CD4-positive, alpha-beta T cell treated with Interleukin-10 for 1 hour (primary cell): ENCODE data around the gene MYD88.
"Not testable (repeated sequence)": the region's sequence is repeated elsewhere in the genome, so short reads cannot be mapped to it uniquely, and the experiment has no call there.

Source experiments
- DNase-seq: peaks from one replicate; pipeline ENCODE4 v3.0.0-alpha.2; 2020

Gene MYD88

DNA sequence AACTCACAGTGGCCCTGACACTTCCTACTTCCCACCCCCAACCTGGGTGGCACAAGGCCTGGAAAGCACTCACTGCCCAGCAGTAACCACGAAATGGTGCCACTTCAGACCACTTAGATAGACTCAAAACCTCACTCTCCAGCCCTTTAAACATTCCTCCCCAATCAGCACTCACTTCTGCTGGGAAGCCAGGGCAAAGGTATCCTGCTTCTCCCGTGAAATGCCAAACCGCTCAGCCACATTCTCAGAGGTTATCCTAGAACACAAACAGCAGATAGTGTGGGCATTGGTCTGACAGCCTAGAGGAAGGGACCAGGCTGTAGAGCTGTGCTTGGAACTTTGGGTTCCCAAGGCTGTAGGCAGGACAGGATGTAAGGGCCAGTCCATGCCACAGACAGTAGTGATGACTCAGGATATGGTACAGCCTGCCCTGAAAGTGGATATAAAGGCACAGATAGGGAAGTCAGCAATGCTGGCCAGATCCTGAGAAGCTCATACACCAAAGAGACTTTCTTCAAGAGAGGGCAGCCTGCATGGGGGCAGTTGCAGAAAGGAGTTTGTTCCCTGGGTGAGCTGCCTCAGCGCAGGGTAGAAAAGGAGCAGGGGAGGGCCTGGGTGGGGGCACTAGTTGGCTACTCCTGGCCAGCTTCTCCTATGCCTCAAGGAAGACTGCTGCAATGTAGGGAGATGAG lies 10.7 kb upstream of the MYD88 start:
- DNase-seq: no peak

DNA sequence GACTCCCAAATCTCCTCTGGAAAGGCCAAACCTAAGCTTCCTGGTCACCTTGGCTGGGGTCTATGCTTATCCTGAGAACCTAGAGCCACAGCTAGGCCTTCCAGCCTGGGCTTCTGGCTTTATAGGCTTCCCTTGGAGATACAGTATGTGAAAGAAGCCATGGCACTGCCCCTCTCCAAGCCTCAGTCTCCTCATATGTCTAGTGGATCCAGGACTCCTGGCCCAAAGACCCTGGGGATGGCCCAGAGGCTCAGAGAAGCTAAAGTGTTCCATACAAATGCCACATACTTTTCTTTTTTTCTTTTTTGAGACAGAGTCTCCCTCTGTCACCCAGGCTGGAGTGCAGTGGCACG lies 10.2 kb upstream of the MYD88 start:
- no peak for DNase-seq

DNA sequence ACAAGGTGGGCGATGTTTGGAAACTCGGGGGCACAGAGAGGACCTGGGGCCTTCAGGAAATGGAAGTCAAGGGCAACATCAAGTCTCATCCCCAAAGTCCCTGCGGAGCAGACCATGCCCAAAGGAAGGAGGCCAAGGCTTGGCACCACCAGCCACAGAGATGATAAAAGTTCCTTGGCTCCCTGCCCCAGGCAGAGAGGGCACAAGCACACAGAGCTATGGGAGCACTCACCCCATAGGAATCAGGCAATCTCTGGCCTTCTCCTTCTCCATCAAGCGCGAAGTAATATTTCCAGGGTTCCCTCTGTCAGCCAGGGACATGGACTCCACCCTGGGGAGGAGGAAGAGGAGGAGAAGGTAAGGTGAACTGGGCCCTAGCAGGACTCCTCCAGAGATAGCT lies 9.4 kb upstream of the MYD88 start:
- no peak for DNase-seq

DNA sequence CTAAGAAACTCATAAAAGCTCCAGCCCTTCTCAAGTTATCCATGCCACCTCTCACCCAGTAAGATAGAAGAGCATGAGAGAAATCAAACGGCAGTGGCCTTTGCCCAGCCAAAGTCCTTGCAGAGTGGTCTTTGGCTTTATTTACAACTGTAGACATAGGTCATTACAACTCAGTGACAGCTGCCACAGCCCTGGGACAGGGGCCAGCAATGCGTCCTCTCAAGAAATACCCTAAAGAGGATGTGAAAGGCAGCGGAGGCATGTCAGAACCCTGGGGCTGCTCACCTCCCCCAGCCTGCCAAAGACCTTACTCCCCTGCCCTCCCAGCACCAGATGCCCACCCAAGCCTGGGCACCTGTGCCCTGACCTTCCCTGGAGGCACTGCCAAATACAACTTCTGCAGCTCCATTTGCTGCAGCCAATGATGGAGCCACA lies 7.8 kb upstream of the MYD88 start:
- no peak for DNase-seq

DNA sequence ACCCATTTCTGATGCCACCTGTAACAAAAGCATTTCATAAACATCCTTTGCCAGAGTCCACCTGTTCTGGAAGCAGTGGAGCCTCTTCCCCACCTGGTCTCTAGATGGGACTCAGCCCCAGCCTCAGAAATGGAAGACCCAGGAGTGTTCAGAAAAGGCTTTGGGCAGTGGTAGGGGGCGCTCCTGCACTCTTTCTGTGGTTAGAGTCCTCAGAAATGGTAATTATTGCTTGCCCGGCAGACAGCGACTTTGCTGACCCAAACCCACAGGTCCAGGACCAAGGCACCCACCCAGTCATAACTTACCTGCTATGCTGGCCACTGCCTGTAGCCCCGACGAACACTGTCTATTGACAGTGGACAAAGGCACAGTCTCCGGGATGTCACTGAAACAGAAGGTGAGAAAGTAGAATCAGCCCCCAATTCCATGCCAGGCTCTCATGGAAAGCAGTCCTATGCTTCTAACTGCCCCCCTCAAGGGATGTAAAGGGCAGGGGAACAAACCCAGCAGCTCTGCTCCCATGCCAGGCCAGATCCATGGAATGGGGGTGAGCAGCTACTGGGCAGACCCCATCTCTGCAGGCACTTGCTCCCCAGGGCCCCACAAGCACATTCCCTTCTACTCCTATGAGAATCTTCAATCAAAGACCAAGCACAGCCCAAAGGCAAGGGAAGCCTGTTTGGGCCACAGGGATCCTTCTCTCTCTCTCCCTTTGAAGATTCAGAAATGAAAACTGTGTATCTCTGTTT lies 6.7 kb upstream of the MYD88 start:
- peak; percentile 40 for DNase-seq

DNA sequence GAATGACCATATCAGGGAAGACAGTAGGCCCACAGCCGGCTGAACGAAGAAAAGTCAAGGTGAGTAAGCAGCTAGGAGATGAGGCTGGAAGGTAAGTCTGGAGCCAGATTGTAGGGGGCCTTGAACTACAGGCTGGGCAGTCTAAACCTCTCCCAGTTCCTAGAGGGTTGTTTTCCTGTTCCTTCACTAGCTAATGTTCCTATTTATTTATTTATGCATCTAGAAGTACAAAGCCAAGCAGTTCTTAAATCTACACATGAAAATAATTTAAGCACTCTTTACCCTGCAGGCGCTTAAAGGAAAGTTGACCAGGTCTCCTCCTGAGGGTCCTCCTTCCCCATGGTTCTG lies 5.3 kb upstream of the MYD88 start:
- DNase-seq: no peak

DNA sequence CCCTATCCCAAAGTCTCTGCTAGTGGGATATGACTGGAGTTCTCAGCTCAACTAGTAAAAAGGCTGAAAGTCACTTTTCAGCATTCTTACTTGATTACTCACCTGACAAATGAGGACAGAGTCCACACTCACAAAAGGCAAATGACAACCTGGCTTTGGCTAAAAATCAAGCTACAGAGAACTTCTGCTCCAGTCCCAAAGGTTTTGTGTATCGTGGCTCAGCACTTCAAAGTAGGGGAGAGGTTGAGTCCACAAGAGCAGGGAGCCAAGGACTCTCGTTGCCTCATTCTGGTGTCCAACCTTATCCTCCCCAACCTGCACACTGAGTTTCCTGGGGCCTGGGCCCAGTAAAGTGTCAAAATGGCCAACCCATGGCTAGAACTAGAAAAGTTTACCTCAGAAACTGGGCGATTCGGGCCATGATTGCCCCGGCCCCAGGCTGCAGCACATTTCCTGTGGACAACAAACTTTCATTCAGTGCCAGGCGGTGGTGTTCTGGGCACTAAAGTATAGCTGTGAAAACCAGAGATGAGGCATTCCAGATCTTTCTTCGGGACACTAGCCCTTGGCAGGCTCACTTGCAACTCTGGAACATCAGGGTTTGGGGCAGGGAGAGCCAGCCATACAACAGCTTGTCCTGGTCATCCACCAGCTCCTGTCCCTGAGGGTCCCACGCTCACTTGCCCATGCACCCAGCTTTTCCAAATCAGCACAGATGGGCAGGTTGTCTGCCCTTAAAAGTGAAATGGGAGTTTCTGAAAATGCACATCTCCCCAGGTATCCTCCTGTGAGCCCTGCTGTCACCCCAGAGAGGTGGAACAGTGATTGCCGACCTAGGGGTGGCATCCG lies 4.7 kb upstream of the MYD88 start:
- DNase-seq: no peak

DNA sequence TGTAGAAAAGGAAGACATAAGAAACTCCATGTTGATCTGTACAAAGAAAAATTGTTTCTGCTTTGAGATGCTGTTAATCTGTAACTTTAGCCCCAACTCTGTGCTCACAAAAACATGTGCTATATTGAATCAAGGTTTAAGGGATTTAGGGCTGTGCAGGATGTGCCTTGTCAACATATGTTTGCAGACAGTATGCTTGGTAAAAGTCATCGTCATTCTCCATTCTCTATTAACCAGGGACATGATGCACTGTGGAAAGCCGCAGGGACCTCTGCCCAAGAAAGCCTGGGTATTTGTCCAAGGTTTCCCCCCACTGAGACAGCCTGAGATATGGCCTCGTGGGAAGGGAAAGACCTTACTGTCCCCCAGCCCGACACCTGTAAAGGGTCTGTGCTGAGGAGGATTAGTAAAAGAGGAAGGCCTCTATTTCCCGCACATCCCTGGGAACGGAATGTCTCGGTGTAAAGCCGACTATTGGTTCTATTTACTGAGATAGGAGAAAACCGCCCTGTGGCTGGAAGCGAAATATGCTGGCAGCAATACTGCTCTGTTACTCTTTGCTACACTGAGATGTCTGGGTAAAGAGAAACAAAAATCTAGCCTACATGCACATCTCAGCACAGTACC lies 3.8 kb upstream of the MYD88 start:
- not testable (repeated sequence) for DNase-seq

DNA sequence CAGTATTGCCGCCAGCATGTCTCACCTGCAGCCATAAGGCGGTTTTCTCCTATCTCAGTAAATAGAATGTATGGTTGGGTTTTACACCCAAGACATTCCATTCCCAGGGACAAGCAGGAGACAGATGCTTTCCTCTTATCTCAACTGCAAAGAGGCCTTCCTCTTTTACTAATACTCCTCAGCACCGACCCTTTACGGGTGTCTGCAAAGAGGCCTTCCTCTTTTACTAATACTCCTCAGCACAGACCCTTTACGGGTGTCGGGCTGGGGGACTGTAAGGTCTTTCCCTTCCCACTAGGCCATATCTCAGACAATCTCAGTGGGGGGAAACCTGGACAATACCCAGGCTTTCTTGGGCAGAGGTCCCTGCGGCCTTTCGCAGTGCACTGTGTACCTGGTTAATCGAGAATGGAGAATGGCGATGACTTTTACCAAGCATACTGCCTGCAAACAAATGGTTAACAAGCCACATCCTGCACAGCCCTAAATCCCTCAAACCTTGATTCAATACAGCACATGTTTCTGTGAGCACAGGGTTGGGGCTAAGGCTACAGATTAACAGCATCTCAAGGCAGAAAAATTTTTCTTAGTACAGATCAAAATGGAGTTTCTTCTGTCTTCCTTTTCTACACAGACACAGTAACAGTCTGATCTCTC lies 2.7 kb upstream of the MYD88 start:
- DNase-seq: peak; percentile 50

DNA sequence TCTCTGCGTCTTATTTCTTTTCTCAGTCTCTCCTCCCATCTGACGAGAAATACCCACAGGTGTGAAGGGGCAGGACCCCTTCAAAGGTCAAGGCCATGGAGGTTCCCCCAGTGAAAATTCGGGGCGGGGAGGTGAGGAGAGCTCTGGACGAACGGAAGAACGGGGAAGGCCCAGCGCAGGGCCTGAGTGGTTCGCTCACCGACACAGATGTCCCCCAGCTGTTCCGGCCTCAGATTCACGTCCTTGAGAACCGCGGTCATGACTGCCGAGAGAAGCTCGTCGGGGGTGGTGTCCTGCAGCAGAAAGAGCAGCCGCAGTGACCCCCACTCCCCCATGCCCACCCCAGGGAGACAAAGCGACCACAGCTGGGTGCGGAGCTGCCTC lies 2.1 kb upstream of the MYD88 start:
- peak; percentile 21 for DNase-seq

DNA sequence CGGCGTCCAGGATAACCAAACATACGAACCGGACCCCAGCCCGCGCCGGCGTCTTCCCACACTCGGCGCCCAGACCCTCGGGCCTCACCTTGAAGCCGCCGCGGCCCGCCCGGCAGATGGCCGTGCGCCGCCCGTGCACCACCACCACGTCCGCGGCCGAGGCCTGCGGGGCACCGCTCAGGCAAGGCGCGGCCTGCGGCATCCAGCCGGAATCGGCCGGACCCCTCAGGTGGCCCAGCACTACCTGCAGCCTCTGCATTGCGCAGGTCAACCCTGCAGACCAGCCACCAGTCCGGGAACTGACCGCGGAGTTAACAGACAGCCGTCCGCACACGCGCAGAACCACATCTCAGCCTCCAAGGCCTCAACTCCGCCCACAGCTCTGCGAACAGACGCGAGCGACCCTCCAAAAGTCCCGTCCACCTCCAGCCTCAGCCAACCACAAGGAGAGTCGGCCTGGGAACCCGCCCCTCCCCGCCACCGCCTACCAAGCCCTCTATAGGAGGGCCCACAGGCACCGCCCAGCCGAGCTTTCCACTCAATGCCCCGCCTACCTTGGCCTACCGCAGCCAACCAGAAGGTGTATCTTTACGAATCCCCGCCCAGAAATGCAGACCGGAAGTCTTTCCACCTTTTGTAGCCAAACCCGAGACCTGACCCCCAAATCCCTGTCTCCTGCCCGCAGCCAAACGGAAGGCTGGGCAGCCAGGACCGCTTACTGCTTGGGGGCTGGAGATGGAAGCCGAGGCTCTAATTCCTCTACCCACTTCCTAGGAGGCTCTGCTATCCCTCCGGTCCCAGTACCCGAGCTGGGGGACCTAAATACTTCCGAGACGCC lies 1.5 kb upstream of the MYD88 start, which contains the start of gene ACAA1:
ACAA1 (minus strand) TSS at position 351 of the 838 bp plus-strand sequence; CDS start at position 259, 92 bp downstream.
- DNase-seq: peak; percentile 98

DNA sequence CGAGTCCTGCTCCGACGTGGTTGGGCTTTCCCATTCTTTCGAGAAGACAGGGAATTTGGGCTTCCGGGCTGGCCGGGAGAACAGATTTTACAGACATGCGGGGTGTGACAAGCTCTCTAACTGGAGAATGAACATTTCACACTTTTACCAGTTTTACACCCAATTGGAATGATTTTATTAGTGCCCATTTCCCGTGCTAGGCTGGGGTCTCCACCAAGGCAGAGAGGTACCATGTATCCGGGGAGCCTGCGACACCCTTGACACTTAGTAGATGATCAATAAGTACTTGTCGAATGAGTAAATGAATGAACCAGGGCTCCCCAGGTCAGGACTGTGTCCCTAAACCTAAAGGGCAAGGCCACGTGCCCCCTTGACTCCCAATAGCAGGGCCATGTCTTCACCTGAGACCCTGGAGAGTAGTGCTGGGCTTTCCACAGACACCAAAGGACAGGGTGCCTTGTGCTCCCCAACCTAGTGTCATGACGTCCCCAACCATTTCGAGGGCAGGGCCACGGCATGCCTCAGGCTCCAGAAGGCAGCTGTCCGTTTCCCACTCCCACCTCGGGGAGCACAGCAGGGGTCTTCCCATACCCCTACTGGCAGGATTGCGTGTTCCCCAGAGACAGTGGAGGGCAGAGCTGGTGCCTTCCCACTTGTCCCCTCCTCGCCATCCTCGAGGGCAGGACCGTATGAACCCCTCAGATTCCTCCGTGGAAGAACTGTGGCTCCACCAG lies 679 bp upstream of the MYD88 start:
- peak; percentile 28 for DNase-seq

DNA sequence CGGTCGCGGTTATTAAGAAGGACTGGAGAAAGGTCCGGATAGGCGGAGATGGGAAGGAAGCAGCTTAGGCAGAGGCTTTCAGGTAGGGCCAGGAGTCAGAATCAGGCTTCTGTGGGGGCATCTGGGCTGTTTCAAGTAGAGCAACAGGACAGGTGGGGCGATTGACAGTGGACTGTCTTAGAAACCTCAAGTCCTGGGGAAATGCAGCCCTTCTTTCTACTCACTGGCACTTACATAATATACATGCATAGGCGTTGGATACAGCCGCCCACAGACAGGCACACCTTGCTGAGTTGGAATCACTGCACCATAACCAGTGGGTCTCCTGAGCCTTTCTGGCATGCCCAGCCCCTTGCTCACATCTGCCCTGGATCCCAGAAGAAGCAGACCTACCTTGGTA lies 730 bp downstream of the MYD88 start:
- DNase-seq: no peak

DNA sequence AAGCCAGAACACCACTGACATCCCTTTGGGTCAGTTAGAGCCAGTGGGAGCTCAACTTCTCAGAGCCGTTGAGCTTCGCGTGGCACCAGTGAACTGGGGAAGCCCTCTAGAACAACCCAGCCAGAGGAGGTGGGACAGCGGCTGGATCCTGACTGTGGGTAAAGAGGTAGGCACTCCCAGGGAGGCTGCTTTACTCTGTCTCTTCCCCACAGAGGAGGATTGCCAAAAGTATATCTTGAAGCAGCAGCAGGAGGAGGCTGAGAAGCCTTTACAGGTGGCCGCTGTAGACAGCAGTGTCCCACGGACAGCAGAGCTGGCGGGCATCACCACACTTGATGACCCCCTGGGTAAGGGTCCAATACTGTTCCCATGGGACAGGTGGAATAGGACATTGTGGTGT lies 1.2 kb downstream of the MYD88 start:
- DNase-seq: no peak

DNA sequence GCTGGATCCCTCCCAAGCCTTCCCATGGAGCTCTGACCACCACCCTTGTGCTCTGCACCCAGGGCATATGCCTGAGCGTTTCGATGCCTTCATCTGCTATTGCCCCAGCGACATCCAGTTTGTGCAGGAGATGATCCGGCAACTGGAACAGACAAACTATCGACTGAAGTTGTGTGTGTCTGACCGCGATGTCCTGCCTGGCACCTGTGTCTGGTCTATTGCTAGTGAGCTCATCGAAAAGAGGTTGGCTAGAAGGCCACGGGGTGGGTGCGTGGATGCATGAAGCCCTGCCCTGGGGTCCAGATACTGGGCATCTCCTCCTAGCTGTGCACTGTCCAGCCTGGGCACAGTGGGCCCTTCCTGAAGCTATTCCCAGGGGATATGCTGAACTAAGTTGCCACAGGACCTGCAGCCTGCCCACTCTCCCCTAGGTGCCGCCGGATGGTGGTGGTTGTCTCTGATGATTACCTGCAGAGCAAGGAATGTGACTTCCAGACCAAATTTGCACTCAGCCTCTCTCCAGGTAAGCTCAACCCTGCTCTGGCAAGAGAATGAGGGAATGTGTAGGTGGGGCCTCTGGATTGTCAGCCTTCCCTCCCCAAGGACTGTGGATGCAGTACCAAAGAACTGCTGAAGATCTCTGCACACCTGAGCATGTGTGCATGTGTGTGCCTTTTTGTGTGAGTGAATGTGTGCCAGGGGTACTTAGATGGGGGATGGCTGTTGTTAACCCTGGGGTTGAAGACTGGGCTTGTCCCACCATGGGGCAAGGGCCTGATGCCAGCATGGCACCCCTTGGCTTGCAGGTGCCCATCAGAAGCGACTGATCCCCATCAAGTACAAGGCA lies 2.1 kb downstream of the MYD88 start:
- DNase-seq: no peak

DNA sequence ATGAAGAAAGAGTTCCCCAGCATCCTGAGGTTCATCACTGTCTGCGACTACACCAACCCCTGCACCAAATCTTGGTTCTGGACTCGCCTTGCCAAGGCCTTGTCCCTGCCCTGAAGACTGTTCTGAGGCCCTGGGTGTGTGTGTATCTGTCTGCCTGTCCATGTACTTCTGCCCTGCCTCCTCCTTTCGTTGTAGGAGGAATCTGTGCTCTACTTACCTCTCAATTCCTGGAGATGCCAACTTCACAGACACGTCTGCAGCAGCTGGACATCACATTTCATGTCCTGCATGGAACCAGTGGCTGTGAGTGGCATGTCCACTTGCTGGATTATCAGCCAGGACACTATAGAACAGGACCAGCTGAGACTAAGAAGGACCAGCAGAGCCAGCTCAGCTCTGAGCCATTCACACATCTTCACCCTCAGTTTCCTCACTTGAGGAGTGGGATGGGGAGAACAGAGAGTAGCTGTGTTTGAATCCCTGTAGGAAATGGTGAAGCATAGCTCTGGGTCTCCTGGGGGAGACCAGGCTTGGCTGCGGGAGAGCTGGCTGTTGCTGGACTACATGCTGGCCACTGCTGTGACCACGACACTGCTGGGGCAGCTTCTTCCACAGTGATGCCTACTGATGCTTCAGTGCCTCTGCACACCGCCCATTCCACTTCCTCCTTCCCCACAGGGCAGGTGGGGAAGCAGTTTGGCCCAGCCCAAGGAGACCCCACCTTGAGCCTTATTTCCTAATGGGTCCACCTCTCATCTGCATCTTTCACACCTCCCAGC lies 2.9 kb downstream of the MYD88 start:
- no peak for DNase-seq

DNA sequence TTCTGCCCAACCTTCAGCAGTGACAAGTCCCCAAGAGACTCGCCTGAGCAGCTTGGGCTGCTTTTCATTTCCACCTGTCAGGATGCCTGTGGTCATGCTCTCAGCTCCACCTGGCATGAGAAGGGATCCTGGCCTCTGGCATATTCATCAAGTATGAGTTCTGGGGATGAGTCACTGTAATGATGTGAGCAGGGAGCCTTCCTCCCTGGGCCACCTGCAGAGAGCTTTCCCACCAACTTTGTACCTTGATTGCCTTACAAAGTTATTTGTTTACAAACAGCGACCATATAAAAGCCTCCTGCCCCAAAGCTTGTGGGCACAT lies 3.5 kb downstream of the MYD88 start:
- no peak for DNase-seq

DNA sequence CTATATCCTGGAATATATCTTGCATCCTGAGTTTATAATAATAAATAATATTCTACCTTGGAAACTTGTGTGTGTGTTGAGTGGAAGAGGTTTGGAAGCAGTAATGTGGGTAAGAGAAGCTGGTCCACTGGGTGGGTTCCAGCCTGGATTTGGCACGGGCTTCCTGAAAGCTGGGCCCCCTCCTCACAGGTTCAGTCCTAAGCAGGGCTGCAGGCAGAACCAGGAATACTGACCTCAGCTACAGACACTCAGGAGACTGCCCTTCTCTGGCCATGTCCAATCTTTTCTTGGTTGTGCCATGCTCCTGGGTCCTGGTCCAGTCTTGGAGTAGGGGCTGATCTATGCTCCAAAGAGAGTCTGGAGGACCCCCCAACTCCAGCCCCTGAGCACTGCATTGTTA lies 4.5 kb downstream of the MYD88 start:
- DNase-seq: no peak

DNA sequence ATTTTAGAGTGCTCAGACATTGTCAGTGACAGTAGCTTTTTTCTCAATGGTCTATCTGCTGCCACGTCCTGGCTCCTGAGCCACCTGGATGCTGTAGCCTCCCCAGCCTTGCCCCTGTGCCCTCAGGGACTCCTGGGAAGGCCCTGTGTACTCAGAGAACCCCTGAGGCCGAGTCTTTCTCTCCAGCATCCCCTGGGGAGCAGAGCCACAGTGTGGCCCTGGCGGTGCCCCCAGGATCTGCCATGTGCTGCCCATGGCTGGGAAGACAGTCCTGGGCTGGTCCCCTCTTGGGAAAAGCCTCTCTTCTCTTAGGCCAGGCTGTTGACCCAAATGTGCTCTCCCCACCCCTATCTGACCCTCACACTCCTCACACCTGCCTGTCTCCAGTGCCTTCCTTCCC lies 5.0 kb downstream of the MYD88 start:
- DNase-seq: no peak

DNA sequence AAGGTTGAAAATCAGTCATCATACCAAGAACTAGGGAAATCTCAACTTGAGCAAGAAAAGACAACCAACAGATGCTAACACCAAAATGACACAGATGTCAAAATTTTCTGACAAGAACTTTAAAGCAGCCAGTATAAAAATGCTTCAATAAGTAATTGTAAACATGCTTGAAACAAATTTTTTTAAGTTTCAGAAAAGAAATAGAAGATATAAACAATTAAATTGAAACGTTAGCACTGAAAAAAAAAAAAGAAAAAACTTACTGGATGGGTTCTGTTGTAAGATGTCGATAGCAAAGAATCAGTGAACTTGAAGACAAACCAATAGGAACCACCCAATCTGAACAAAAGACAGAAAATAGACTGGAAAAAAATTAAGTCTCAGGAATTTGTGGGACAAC lies 8.0 kb downstream of the MYD88 start:
- DNase-seq: no peak
